ENCODE measurements around the gene NUDT22. TPM values are rescaled to one million over a fixed set of nuclear protein-coding genes. Genes with fewer than 3 reads are reported as not detected.

Gene NUDT22
- total and polyA plus RNA-seq, 2 of the 8 experiments (the other 6 are each of a cell fraction or from before 2014, with no cell fraction given), result 43.4 to 69.0 TPM

- TF ChIP-seq CHD7 (IDR thresholded peaks at IDR 0.05; ENCODE audit: insufficient replicate concordance, low read length) (no peak), SIRT6 (IDR thresholded peaks at IDR 0.05; ENCODE audit: low read length) (no peak), NRF1 (IDR thresholded peaks at IDR 0.05; ENCODE audit: low read depth, low read length) (no peak), ATF3 (IDR thresholded peaks at IDR 0.05; ENCODE audit: insufficient read depth, low read depth, low read length) (no peak)
Measured at GRCh38 chr11:64234647-64235379, 8.7 kb downstream of the NUDT22 start (continued).

Measured in H1 (cell line).